Panc1 (cell line): ENCODE results near the gene KLHL24. TPM values are rescaled to one million over a fixed set of nuclear protein-coding genes. Genes with fewer than 3 reads are reported as not detected.
"Not testable (repeated sequence)": the region's sequence is repeated elsewhere in the genome, so short reads cannot be mapped to it uniquely, and the experiment has no call there.

Source experiments
- ATAC-seq: fragments of 200-7000 bp; cut with Tn5 transposase; 2 replicates; pipeline ENCODE4 v1.9.1; 2020; ENCODE audit warnings: mild to moderate bottlenecking, moderate library complexity
- BruUV-seq: library from RNA; stranded (reverse); fragments of 400-500 nt; replicated peaks from 2 replicates; lab custom pipeline; 2021; lab: Mats Ljungman, UMichigan
- CTCF ChIA-PET: fragments of 300-600 bp; sonication (Branson Sonifier 250); formaldehyde crosslinking; loops from one replicate; lab custom pipeline; 2022; ENCODE audit warnings: antibody characterized with exemption; lab: Charles Lee
- POLR2A ChIA-PET: fragments of 300-600 bp; sonication (Branson Sonifier 250); formaldehyde crosslinking; loops from one replicate; lab custom pipeline; 2022; ENCODE audit warnings: antibody characterized with exemption; lab: Charles Lee
- DNase-seq: peaks from one replicate; pipeline ENCODE4 v3.0.0-alpha.2; 2010; ENCODE audit warnings: low read depth, low spot score
- H3K27ac ChIP-seq: 2 replicates; pipeline ENCODE4 v1.5.1; 2011; ENCODE audit warnings: mild to moderate bottlenecking, low read length, inconsistent platforms
- H3K27me3 ChIP-seq: fragments of 200-500 bp; sonication (Bioruptor generic); 2 replicates; pipeline ENCODE4 v1.6.0; 2014; ENCODE audit warnings: low read length, inconsistent platforms; ENCODE audit not compliant: control insufficient read depth, insufficient read depth
- H3K36me3 ChIP-seq: fragments of 200-500 bp; sonication (Bioruptor generic); 2 replicates; pipeline ENCODE4 v1.5.1; 2014; ENCODE audit warnings: inconsistent platforms, mild to moderate bottlenecking, low read length, moderate library complexity; ENCODE audit not compliant: control insufficient read depth, insufficient read depth
- H3K4me1 ChIP-seq: 2 replicates; pipeline ENCODE4 v1.5.1; 2011; ENCODE audit warnings: inconsistent platforms, mild to moderate bottlenecking, low read length, moderate library complexity; ENCODE audit not compliant: control insufficient read depth, insufficient read depth
- H3K4me3 ChIP-seq, 2 experiments: 2 replicates each; pipeline ENCODE4 v1.5.1; 2011 to 2012; ENCODE audit warnings: low read depth in 2 of 2, low read length in 2 of 2, mild to moderate bottlenecking in 2 of 2, inconsistent platforms in 1 of 2, moderate library complexity in 1 of 2
- H3K9me3 ChIP-seq: fragments of 200-500 bp; sonication (Bioruptor generic); 2 replicates; pipeline ENCODE4 v1.5.1; 2014; ENCODE audit warnings: low read depth, mild to moderate bottlenecking, inconsistent platforms, low read length, moderate library complexity; ENCODE audit not compliant: control insufficient read depth, insufficient read depth
- CTCF ChIP-seq: fragments of 450-650 bp; IDR thresholded peaks from 2 replicates; pipeline ENCODE4 v1.5.1; 2017; ENCODE audit warnings: mild to moderate bottlenecking
- POLR2AphosphoS5 ChIP-seq: IDR thresholded peaks from 2 replicates; pipeline ENCODE4 v1.6.1; 2012; ENCODE audit warnings: mild to moderate bottlenecking, low read depth, low read length, moderate library complexity
- REST ChIP-seq, 2 experiments: IDR thresholded peaks; 2 replicates each; pipeline ENCODE4 v1.6.1; 2011 to 2012; ENCODE audit warnings: low read depth in 2 of 2, control low read depth in 1 of 2, low read length in 1 of 2, mild to moderate bottlenecking in 1 of 2, moderate library complexity in 1 of 2; ENCODE audit not compliant: insufficient read depth in 1 of 2
- SIN3A ChIP-seq: IDR thresholded peaks from 2 replicates; pipeline ENCODE4 v1.6.1; 2012; ENCODE audit warnings: low read depth, mild to moderate bottlenecking, low read length, moderate library complexity, borderline replicate concordance; ENCODE audit not compliant: insufficient read depth
- TCF7L2 ChIP-seq: IDR thresholded peaks from 2 replicates; pipeline ENCODE4 v1.6.1; 2011; ENCODE audit warnings: mild to moderate bottlenecking, low read depth, low read length, inconsistent platforms
- in situ Hi-C: cut with HindIII; loops from 2 replicates; pipeline ENCODE4 v1.10.0; 2016; ENCODE audit warnings: low sequenced_read_pairs, low pct_unique_long_range_greater_than_20kb
- intact Hi-C: fragments of 100-400 bp; cut with micrococcal nuclease; formaldehyde crosslinking; loops from one replicate; pipeline ENCODE4 v1.10.0; 2022; ENCODE audit not compliant: unreplicated experiment
- total RNA-seq: library from RNA; stranded (reverse); gene quantifications from one replicate; pipeline ENCODE4 v1.2.1, GENCODE V29; 2021; ENCODE audit not compliant: unreplicated experiment

KLHL24 gene
- total RNA-seq, 1 experiment from 2014 or later, result 42.0 TPM

- no peak overlapping the region for H3K4me3 ChIP-seq
- H3K4me1 ChIP-seq, result peaks cover 1% of the 10 kb centered on the region
- H3K36me3 ChIP-seq, result no peaks in the 10 kb centered on the region
- H3K27ac ChIP-seq, result no peak overlapping the region
- no peak for DNase-seq
- no peaks in the 10 kb centered on the region for H3K27me3 ChIP-seq
- intact Hi-C loops, result no loop called here
- H3K9me3 ChIP-seq, result no peaks in the 10 kb centered on the region
- ATAC-seq, result no peak
- ChIA-PET CTCF (interaction anchor here (0.6 to 0.7 kb wide), 2 partner anchors 39 to 244 kb away, joined by 3 to 7 read pairs; no protein-coding TSS in a partner anchor), POLR2A (interaction anchor here (0.7 kb wide), 1 partner anchor 172 kb away, joined by 3 read pairs; no protein-coding TSS in a partner anchor)
- no TSS peak for BruUV-seq
- no peak for TF ChIP-seq POLR2AphosphoS5
- TF ChIP-seq SIN3A, result no peak
- no peak for TF ChIP-seq TCF7L2
- TF ChIP-seq CTCF, result no peak
- TF ChIP-seq REST (IDR thresholded peaks at IDR 0.05; ENCODE audit: insufficient read depth in 1 of 2, low read depth in 2 of 2, low read length in 1 of 2), result no peak
- in situ Hi-C loops, result no loop called here
Observed at GRCh38 chr3:183629546-183630301, 5.7 kb upstream of the KLHL24 start.

- H3K4me3 ChIP-seq, result no peak overlapping the region
- intact Hi-C loops, result no loop called here
- ATAC-seq (no peak), DNase-seq (no peak)
- no peaks in the 10 kb centered on the region for H3K27me3 ChIP-seq
- TF ChIP-seq CTCF, result no peak
- TF ChIP-seq REST (IDR thresholded peaks at IDR 0.05; ENCODE audit: insufficient read depth in 1 of 2, low read depth in 2 of 2, low read length in 1 of 2), result no peak
- TF ChIP-seq POLR2AphosphoS5, result no peak
- no peak for TF ChIP-seq SIN3A
- TF ChIP-seq TCF7L2, result no peak
- ChIA-PET CTCF (no interaction called here), POLR2A (interaction anchor here (0.5 to 0.6 kb wide), 2 partner anchors 374 to 479 kb away, joined by 3 to 11 read pairs; no protein-coding TSS in a partner anchor)
- H3K36me3 ChIP-seq, result no peaks in the 10 kb centered on the region
- H3K4me1 ChIP-seq, result peaks cover 5% of the 10 kb centered on the region
- H3K27ac ChIP-seq, result no peak overlapping the region
- in situ Hi-C loops, result no loop called here
- H3K9me3 ChIP-seq, result no peaks in the 10 kb centered on the region
- no TSS peak for BruUV-seq
Observed at GRCh38 chr3:183631715-183632114, 3.7 kb upstream of the KLHL24 start.

GRCh38 chr3:183632725-183633124, 2.7 kb upstream of the KLHL24 start:
- in situ Hi-C loops, H3K27ac ChIP-seq, H3K36me3 ChIP-seq, H3K9me3 ChIP-seq, BruUV-seq, ATAC-seq, POLR2A ChIA-PET, H3K4me3 ChIP-seq, CTCF ChIA-PET, intact Hi-C loops, H3K27me3 ChIP-seq, DNase-seq: not testable (repeated sequence)
- peaks cover 11% of the 10 kb centered on the region for H3K4me1 ChIP-seq
